BE2C (cell line): ENCODE results near the gene MATN1.

Source experiments
- DNase-seq: peaks from one replicate; pipeline ENCODE4 v3.0.0-alpha.2; 2020
- H3K27me3 ChIP-seq: fragments of 250-450 bp; sonication (Bioruptor Pico); 2 replicates; pipeline ENCODE4 v1.5.1; 2020; ENCODE audit warnings: mild to moderate bottlenecking
- H3K36me3 ChIP-seq: fragments of 250-450 bp; sonication (Bioruptor Pico); 2 replicates; pipeline ENCODE4 v1.5.1; 2020; ENCODE audit warnings: mild to moderate bottlenecking
- H3K4me1 ChIP-seq: fragments of 250-450 bp; sonication (Bioruptor Pico); 2 replicates; pipeline ENCODE4 v1.5.1; 2020
- H3K4me3 ChIP-seq: 2 replicates; pipeline ENCODE4 v1.5.1; 2011; ENCODE audit warnings: low read depth, low read length
- H3K9me3 ChIP-seq: fragments of 250-450 bp; sonication (Bioruptor Pico); 2 replicates; pipeline ENCODE4 v1.5.1; 2020
- TF ChIP-seq, protein P1 (sequence below): IDR thresholded peaks from 2 replicates; pipeline ENCODE4 v1.5.1; 2012; ENCODE audit warnings: mild to moderate bottlenecking, low read depth, low read length

Gene MATN1

GRCh38 chr1:30718091-30718635, 5.2 kb downstream of the MATN1 start:
- Histone ChIP-seq H3K4me1 (no peaks in the 10 kb centered on the region; the same call in 1 of the 2 replicates), H3K36me3 (no peaks in the 10 kb centered on the region), H3K4me3 (no peak overlapping the region), H3K9me3 (no peaks in the 10 kb centered on the region), H3K27me3 (no peaks in the 10 kb centered on the region)
- DNase-seq = peak; percentile 96
- TF ChIP-seq, protein P1, sequence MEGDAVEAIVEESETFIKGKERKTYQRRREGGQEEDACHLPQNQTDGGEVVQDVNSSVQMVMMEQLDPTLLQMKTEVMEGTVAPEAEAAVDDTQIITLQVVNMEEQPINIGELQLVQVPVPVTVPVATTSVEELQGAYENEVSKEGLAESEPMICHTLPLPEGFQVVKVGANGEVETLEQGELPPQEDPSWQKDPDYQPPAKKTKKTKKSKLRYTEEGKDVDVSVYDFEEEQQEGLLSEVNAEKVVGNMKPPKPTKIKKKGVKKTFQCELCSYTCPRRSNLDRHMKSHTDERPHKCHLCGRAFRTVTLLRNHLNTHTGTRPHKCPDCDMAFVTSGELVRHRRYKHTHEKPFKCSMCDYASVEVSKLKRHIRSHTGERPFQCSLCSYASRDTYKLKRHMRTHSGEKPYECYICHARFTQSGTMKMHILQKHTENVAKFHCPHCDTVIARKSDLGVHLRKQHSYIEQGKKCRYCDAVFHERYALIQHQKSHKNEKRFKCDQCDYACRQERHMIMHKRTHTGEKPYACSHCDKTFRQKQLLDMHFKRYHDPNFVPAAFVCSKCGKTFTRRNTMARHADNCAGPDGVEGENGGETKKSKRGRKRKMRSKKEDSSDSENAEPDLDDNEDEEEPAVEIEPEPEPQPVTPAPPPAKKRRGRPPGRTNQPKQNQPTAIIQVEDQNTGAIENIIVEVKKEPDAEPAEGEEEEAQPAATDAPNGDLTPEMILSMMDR = no peak

- H3K27me3 ChIP-seq = no peaks in the 10 kb centered on the region
- no peaks in the 10 kb centered on the region; the same call in 1 of the 2 replicates for H3K4me1 ChIP-seq
- TF ChIP-seq, protein P1 = no peak
- DNase-seq = no peak
- H3K36me3 ChIP-seq = no peaks in the 10 kb centered on the region
- H3K4me3 ChIP-seq = no peak overlapping the region
- H3K9me3 ChIP-seq = no peaks in the 10 kb centered on the region
Observed at GRCh38 chr1:30716646-30717045, 6.7 kb downstream of the MATN1 start.

GRCh38 chr1:30715886-30716285, 7.5 kb downstream of the MATN1 start:
- Histone ChIP-seq H3K4me1 (no peaks in the 10 kb centered on the region; the same call in 1 of the 2 replicates), H3K36me3 (no peaks in the 10 kb centered on the region), H3K9me3 (no peaks in the 10 kb centered on the region), H3K4me3 (no peak overlapping the region), H3K27me3 (no peaks in the 10 kb centered on the region)
- no peak for DNase-seq
- TF ChIP-seq, protein P1 = no peak

DNA sequence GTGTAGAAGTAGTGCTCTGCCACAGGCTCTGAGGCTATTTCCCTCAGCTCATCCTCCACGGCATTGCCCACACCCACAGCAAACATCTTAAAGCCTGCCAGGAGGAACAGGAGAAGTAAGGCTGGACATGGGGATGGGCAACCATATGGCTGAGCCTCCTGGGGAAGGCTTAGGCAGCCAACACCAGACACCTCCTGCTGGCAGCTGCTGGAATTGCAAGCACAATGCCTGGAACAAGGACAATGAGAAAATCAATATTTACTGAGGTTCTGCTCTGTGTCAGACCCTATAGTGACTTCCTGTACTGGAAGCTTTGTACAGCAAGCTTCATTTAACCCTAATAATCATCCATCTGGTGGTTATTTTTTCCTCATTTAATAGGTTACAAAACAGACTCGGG, 8.2 kb downstream of the MATN1 start:
- no peak for DNase-seq
- no peaks in the 10 kb centered on the region for H3K27me3 ChIP-seq
- H3K4me1 ChIP-seq = no peaks in the 10 kb centered on the region; the same call in 1 of the 2 replicates
- H3K36me3 ChIP-seq = no peaks in the 10 kb centered on the region
- H3K4me3 ChIP-seq = no peak overlapping the region
- TF ChIP-seq, protein P1 = peak; percentile 46
- H3K9me3 ChIP-seq = no peaks in the 10 kb centered on the region

GRCh38 chr1:30714536-30715090, 8.8 kb downstream of the MATN1 start:
- Histone ChIP-seq H3K36me3 (no peaks in the 10 kb centered on the region), H3K4me1 (no peaks in the 10 kb centered on the region; the same call in 1 of the 2 replicates), H3K27me3 (no peaks in the 10 kb centered on the region), H3K4me3 (no peak overlapping the region), H3K9me3 (no peaks in the 10 kb centered on the region)
- TF ChIP-seq, protein P1 = no peak
- DNase-seq = no peak

DNA sequence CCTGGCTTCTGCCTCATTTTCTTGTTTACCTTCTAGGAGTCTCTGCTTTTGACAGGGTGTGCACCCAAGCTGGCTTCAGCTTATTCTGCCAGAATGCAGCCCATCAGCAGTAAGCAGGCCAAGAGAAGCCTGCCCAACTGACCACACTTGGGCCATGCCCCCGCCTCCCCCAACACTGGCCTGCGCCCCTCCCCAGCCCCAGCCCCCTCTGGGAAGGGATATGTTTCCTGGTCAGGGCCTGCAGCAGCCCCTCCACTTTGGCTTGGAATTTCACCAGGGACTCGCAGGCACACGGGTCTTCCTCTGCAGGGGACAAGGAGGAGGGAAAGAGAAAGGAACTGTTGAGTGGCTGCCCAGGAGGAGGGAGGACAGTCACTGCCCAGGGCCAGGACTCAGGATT, 9.4 kb downstream of the MATN1 start:
- Histone ChIP-seq H3K4me3 (no peak overlapping the region), H3K4me1 (no peaks in the 10 kb centered on the region), H3K36me3 (no peaks in the 10 kb centered on the region), H3K27me3 (no peaks in the 10 kb centered on the region), H3K9me3 (no peaks in the 10 kb centered on the region)
- TF ChIP-seq, protein P1 = no peak
- no peak for DNase-seq
